ENCODE measurements around the gene DCAF15. TPM values are rescaled to one million over a fixed set of nuclear protein-coding genes. Genes with fewer than 3 reads are reported as not detected.
A peak's percentile ranks its signal among the peaks of the same experiment; 100 is the strongest.

The DCAF15 gene
- total RNA-seq, 5 donors from 2014 or later (not counting 1 experiment from before 2014, with no cell fraction given): 67.3 to 118 (median 110) TPM

DNA sequence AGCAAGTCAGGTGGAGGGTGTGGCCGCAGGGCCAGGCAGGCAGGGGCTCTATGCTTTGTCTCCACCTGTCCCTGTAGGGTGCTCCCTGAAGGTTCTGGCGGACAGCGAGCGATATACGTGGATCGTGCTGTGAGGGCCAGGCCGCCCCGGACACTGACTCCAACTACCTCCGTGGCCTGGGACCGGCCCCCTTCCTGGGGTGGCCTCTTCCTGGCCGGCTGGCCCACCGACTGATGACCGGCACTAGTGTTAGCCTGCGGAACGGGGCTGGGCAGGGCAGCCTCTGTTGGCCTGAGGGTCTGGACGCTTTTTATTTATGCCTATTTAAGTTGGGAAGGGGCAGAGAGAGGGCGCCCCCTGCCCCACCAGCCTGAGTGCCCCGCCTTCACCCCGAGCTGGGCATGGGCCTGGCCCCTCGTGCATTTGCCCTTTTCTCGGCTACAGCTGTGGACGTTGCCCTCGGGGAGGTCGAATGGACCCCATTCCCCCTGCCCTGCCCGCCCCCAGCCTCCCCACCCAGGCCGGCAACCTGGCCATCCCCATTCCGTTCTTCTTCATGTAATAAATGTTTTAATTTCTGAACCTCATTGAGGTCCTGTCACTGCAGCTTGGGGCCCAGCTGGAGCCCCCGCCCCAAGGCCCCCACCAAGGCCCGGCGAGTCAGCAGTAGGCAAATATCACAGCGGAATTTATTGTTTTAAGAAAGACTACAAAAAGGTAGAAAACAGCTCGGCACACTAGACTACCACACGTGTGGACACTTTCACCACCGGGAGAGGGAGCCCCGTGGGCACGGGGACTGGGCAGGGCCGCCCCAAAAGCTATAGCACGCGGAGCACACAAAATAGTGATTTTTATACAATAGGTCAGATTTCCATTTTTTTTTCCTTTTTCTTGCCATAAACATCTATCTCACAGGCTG lies 8.8 kb downstream of the DCAF15 start:
- CTCF ChIA-PET: interaction anchor here (0.6 to 0.7 kb wide), 2 partner anchors 38 to 82 kb away, joined by 3 read pairs; no protein-coding TSS in a partner anchor
- Histone ChIP-seq H3K4me3 (ENCODE audit: control insufficient read depth in 1 of 2, extremely low read depth in 1 of 2, low read length in 1 of 2) (no peak overlapping the region), H3K9me3 (no peaks in the 10 kb centered on the region), H3K36me3 (ENCODE audit: control insufficient read depth in 2 of 2, extremely low read depth in 1 of 2, insufficient read depth in 1 of 2, low read length in 1 of 2) (peaks cover 33 to 71% of the 10 kb centered on the region in 2 donors), H3K4me1 (ENCODE audit: control insufficient read depth in 1 of 2, extremely low read depth in 1 of 2, insufficient read depth in 2 of 2, low read length in 2 of 2) (peaks cover 0 to 5% of the 10 kb centered on the region in 2 experiments), H3K27ac (ENCODE audit: low read length) (no peak overlapping the region), H3K27me3 (replicated peaks in 1 of 2; ENCODE audit: control insufficient read depth in 2 of 2, extremely low read depth in 1 of 2, insufficient read depth in 2 of 2, low read length in 1 of 2) (no peaks in the 10 kb centered on the region)
- DNase-seq (peak in 1 of 35 experiments; percentile 35), ATAC-seq (replicated peaks in 1 of 4) (no peak)
- Mint-ChIP-seq H3K27ac (no peak overlapping the region), H3K27me3 (no peaks in the 10 kb centered on the region), H3K4me1 (peaks cover 0 to 4% (median 0%) of the 10 kb centered on the region in 3 donors), H3K4me3 (no peak overlapping the region), H3K36me3 (peaks cover 28% of the 10 kb centered on the region), H3K9me3 (no peaks in the 10 kb centered on the region)
- WGBS (ENCODE audit: insufficient coverage): 98% methylated on average over 22 of the region's 39 CpGs
- POLR2A ChIA-PET: no interaction called here

DNA sequence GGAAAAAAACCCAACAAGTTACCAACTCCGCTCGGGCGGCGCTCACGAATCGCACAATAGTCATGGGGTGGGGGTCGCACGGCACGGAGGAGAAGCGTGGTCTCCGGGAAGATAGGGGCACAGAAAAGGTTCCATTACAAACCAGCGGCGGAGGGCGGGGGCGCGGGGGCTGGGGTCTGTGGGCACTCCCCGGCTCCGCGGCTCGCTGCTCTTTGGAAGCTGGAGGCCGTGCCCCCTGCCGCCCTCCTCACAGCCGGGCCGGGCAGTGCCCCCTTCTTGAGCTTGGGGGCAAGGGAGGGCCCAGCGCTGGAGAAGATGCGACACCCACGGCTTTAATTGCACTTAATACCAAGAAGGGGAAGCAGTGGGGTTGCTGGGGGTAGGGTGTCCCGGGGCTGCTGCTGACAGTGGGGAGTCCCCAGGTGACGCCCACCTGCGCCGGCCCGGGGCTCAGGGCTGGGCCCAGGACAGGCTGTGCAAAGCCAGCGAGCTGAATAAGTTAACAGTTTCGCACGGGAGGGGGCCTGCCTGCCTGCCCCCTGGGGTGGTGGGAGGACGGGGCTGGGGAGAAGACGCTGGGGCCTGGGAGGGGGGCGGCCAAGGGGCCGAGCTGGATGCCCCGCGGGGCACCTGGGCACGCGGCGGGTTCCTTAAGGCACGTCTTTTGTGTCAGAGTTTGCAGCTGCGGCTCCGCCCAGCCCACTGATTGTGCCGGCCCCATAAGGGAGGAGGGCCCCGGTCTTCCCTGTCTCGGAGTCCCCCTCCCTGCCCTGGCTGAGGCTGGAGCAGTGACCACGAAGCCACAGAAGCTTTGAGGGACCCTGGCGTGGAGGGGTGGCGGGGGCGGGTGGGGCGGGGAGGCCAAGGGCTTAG lies 9.8 kb downstream of the DCAF15 start:
- Mint-ChIP-seq H3K27me3 (no peaks in the 10 kb centered on the region), H3K9me3 (no peaks in the 10 kb centered on the region), H3K36me3 (peaks cover 23% of the 10 kb centered on the region), H3K4me3 (no peak overlapping the region), H3K4me1 (peaks cover 0 to 3% (median 0%) of the 10 kb centered on the region in 3 donors), H3K27ac (no peak overlapping the region)
- H3K36me3 ChIP-seq (ENCODE audit: control insufficient read depth in 2 of 2, extremely low read depth in 1 of 2, insufficient read depth in 1 of 2, low read length in 1 of 2): peaks cover 30 to 71% of the 10 kb centered on the region in 2 donors
- CTCF ChIA-PET: interaction anchor here (0.6 to 0.7 kb wide), 4 partner anchors 37 to 91 kb away, joined by 3 to 9 read pairs (median 3); no protein-coding TSS in a partner anchor
- WGBS (ENCODE audit: insufficient coverage): 86% methylated on average over 32 of the region's 55 CpGs
- DNase-seq: no peak
- H3K4me3 ChIP-seq (ENCODE audit: control insufficient read depth in 1 of 2, extremely low read depth in 1 of 2, low read length in 1 of 2): no peak overlapping the region
- H3K9me3 ChIP-seq: no peaks in the 10 kb centered on the region
- ATAC-seq (replicated peaks in 1 of 4): no peak
- H3K27me3 ChIP-seq (replicated peaks in 1 of 2; ENCODE audit: control insufficient read depth in 2 of 2, extremely low read depth in 1 of 2, insufficient read depth in 2 of 2, low read length in 1 of 2): no peaks in the 10 kb centered on the region
- no peak overlapping the region for H3K27ac ChIP-seq (ENCODE audit: low read length)
- peaks cover 0 to 5% of the 10 kb centered on the region in 2 experiments for H3K4me1 ChIP-seq (ENCODE audit: control insufficient read depth in 1 of 2, extremely low read depth in 1 of 2, insufficient read depth in 2 of 2, low read length in 2 of 2)
- POLR2A ChIA-PET: no interaction called here

DNA sequence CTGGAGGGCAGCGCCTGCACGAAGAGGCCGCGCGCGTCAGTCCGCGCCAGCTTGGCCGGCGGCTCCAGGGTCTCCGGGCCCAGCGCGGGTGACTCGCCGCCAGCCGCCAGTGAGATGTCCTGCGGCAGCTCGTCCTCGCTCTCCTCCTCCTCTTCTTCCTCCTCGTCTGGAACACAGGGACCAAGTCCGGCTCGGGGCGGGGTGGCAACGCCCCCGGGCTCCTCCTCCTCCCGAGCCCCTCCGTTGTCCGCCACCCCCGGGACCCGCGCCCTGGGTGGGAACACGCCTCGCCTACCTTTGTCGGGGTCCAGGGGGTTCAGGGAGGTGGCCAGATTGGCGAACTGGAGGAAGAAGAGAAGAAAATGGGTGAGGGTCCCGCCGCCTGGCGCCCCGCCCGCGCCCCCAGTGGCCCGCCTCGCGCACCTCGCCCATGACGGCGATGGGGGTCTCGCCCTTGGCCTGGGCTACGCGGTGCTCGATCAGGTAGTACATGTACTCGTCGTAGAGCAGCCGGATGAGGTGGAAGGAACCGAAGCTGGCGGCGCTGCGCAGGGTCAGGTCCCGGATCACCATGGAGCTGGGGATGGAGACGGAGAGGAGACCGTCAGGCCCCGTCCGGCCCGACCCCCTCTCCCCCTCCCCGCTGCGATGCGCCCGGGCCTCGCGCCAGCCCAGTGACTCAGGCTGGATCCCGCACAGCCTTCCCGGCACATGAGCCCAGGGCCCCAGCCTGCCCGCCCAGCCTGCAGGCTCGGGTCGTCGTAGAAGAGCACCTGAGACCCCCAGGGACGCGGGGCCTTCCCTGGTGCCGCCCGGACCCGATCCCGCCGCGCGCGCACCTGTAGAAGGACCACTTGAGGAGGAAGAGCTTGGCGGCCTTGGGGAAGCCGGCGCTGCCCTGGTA lies 10.6 kb downstream of the DCAF15 start:
- Mint-ChIP-seq H3K9me3 (no peaks in the 10 kb centered on the region), H3K27me3 (no peaks in the 10 kb centered on the region), H3K4me1 (peaks cover 0 to 2% (median 0%) of the 10 kb centered on the region in 3 donors), H3K36me3 (peaks cover 22% of the 10 kb centered on the region), H3K27ac (no peak overlapping the region), H3K4me3 (no peak overlapping the region)
- no peak for ATAC-seq (replicated peaks in 1 of 4)
- no peak overlapping the region for H3K4me3 ChIP-seq (ENCODE audit: control insufficient read depth in 1 of 2, extremely low read depth in 1 of 2, low read length in 1 of 2)
- 98% methylated on average over 50 of the region's 89 CpGs for WGBS (ENCODE audit: insufficient coverage)
- peaks cover 0 to 5% of the 10 kb centered on the region in 2 experiments for H3K4me1 ChIP-seq (ENCODE audit: control insufficient read depth in 1 of 2, extremely low read depth in 1 of 2, insufficient read depth in 2 of 2, low read length in 2 of 2)
- ChIA-PET POLR2A (no interaction called here), CTCF (no interaction called here)
- no peaks in the 10 kb centered on the region for H3K27me3 ChIP-seq (replicated peaks in 1 of 2; ENCODE audit: control insufficient read depth in 2 of 2, extremely low read depth in 1 of 2, insufficient read depth in 2 of 2, low read length in 1 of 2)
- H3K27ac ChIP-seq (ENCODE audit: low read length): no peak overlapping the region
- peaks cover 34 to 66% of the 10 kb centered on the region in 2 donors for H3K36me3 ChIP-seq (ENCODE audit: control insufficient read depth in 2 of 2, extremely low read depth in 1 of 2, insufficient read depth in 1 of 2, low read length in 1 of 2)
- DNase-seq: no peak
- no peaks in the 10 kb centered on the region for H3K9me3 ChIP-seq

DNA sequence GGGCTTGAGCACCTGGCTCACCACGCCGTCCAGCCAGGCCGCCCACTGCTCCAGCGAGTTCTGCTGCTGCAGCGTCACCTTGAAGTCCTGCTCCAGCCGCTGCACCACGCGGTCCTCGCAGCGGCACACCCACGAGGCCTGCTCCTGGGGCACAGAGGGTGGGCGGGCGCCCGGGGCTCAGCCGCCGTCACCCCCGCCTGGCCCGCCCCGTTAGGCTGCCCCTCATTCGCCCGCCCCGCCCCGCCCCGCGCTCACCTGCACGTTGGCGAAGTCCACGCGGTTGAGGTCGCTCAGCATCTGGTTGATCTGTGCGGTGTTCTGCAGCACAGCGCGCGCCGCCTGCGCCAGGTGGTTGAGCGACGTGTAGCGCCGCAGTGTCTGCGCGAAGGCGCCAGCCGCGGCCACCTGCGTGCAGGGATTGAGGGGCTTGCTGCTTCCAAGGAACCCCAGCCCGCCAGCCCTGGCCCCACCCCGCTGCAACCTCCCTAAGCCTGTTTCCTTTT lies 11.3 kb downstream of the DCAF15 start:
- 95% methylated on average over 46 of the region's 48 CpGs for WGBS (ENCODE audit: insufficient coverage)
- POLR2A ChIA-PET: no interaction called here

DNA sequence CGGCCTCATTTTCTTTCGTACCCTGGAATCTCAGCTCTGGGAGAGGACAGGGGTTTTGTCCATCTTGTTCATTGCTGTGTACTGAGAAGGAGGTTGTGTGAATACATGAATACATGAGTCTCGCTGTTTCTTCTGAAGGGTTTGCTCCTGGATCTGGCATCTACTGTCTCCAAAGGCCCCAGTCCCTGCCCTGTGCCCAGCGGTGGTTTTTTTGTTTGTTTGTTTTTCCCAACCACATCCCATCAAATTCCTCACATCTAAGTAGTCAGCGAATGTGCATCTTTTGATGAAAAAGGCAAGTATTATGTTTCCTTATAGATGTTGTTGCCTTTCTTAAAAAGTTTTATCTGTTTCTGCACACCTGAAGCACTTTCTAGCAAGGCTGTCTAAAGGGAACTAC lies 12.5 kb downstream of the DCAF15 start:
- Mint-ChIP-seq H3K27me3 (no peaks in the 10 kb centered on the region), H3K36me3 (peaks cover 20% of the 10 kb centered on the region), H3K4me1 (peaks cover 0 to 4% (median 0%) of the 10 kb centered on the region in 3 donors), H3K9me3 (no peaks in the 10 kb centered on the region), H3K27ac (peak overlapping the region in 1 of 2 donors; percentile 10), H3K4me3 (no peak overlapping the region)
- CTCF ChIA-PET: no interaction called here
- Histone ChIP-seq H3K27ac (ENCODE audit: low read length) (no peak overlapping the region), H3K4me3 (ENCODE audit: control insufficient read depth in 1 of 2, extremely low read depth in 1 of 2, low read length in 1 of 2) (no peak overlapping the region), H3K4me1 (ENCODE audit: control insufficient read depth in 1 of 2, extremely low read depth in 1 of 2, insufficient read depth in 2 of 2, low read length in 2 of 2) (no peaks in the 10 kb centered on the region), H3K9me3 (no peaks in the 10 kb centered on the region), H3K36me3 (ENCODE audit: control insufficient read depth in 2 of 2, extremely low read depth in 1 of 2, insufficient read depth in 1 of 2, low read length in 1 of 2) (peaks cover 43 to 63% of the 10 kb centered on the region in 2 donors), H3K27me3 (replicated peaks in 1 of 2; ENCODE audit: control insufficient read depth in 2 of 2, extremely low read depth in 1 of 2, insufficient read depth in 2 of 2, low read length in 1 of 2) (no peaks in the 10 kb centered on the region)
- no peak for ATAC-seq (replicated peaks in 1 of 4)
- POLR2A ChIA-PET: no interaction called here
- 100% methylated on average over 1 of the region's 5 CpGs for WGBS (ENCODE audit: insufficient coverage)
- no peak for DNase-seq

More for the DNA sequence above, 11.3 kb downstream of the DCAF15 start:
- peaks cover 0 to 2% (median 0%) of the 10 kb centered on the region in 3 donors for H3K4me1 Mint-ChIP-seq
- H3K9me3 Mint-ChIP-seq: no peaks in the 10 kb centered on the region
- peaks cover 34 to 66% of the 10 kb centered on the region in 2 donors for H3K36me3 ChIP-seq (ENCODE audit: control insufficient read depth in 2 of 2, extremely low read depth in 1 of 2, insufficient read depth in 1 of 2, low read length in 1 of 2)
- ATAC-seq (replicated peaks in 1 of 4): peak in 1 of 4 experiments; percentile 15
- no peak overlapping the region for H3K4me3 Mint-ChIP-seq
- no peaks in the 10 kb centered on the region for H3K27me3 Mint-ChIP-seq
- no peak overlapping the region for H3K27ac Mint-ChIP-seq
- H3K27me3 ChIP-seq (replicated peaks in 1 of 2; ENCODE audit: control insufficient read depth in 2 of 2, extremely low read depth in 1 of 2, insufficient read depth in 2 of 2, low read length in 1 of 2): no peaks in the 10 kb centered on the region
- H3K4me1 ChIP-seq (ENCODE audit: control insufficient read depth in 1 of 2, extremely low read depth in 1 of 2, insufficient read depth in 2 of 2, low read length in 2 of 2): peaks cover 0 to 4% of the 10 kb centered on the region in 2 experiments
- CTCF ChIA-PET: no interaction called here
- no peaks in the 10 kb centered on the region for H3K9me3 ChIP-seq
- DNase-seq: no peak
- H3K4me3 ChIP-seq (ENCODE audit: control insufficient read depth in 1 of 2, extremely low read depth in 1 of 2, low read length in 1 of 2): no peak overlapping the region
- no peak overlapping the region for H3K27ac ChIP-seq (ENCODE audit: low read length)
- H3K36me3 Mint-ChIP-seq: peaks cover 18% of the 10 kb centered on the region

Measured in T-cell (primary cell).